HEK293 (cell line): ENCODE results near the gene MRGPRX4.
"Not testable (repeated sequence)": the region's sequence is repeated elsewhere in the genome, so short reads cannot be mapped to it uniquely, and the experiment has no call there.

Source experiments
- CTCF ChIA-PET: fragments of 350-600 bp; formaldehyde crosslinking; extraction: SDS; loops from one replicate; lab custom pipeline; 2021; ENCODE audit warnings: antibody characterized with exemption; lab: Yijun Ruan, JAX
- POLR2A ChIA-PET: fragments of 300-600 bp; formaldehyde crosslinking; extraction: SDS; loops from one replicate; lab custom pipeline; 2020; ENCODE audit warnings: antibody characterized with exemption, inconsistent platforms; lab: Yijun Ruan, JAX
- H3K27ac ChIP-seq: fragments of 200-500 bp; sonication (Bioruptor generic); 2 replicates; pipeline ENCODE4 v1.5.1; 2014; ENCODE audit warnings: low read depth, low read length, control low read depth, inconsistent platforms; ENCODE audit errors: extremely low read depth
- H3K36me3 ChIP-seq, 2 experiments: fragments of 200-500 bp in 1 of 2; sonication (Bioruptor generic) in 1 of 2; 1 replicate in 1 of 2; 2 replicates in 1 of 2; pipeline ENCODE4 v1.5.1; 2014 to 2017; ENCODE audit warnings: inconsistent platforms in 2 of 2, low read length in 2 of 2; ENCODE audit not compliant: control insufficient read depth in 2 of 2, insufficient read depth in 1 of 2
- H3K4me1 ChIP-seq: fragments of 200-500 bp; sonication (Bioruptor generic); 2 replicates; pipeline ENCODE4 v1.5.1; 2014; ENCODE audit warnings: mild to moderate bottlenecking, low read length, inconsistent platforms; ENCODE audit not compliant: control insufficient read depth, insufficient read depth
- H3K4me3 ChIP-seq: 2 replicates; pipeline ENCODE4 v1.5.1; 2011; ENCODE audit warnings: low read depth, mild to moderate bottlenecking, control low read depth, low read length, moderate library complexity
- H3K9me3 ChIP-seq: fragments of 200-500 bp; sonication (Bioruptor generic); 2 replicates; pipeline ENCODE4 v1.5.1; 2014; ENCODE audit warnings: low read depth, low read length, inconsistent platforms; ENCODE audit not compliant: control insufficient read depth, insufficient read depth
- BCL11A ChIP-seq: fragments of 450-650 bp; formaldehyde crosslinking; IDR thresholded peaks from 2 replicates; pipeline ENCODE4 v1.5.1; 2016; ENCODE audit warnings: low read depth, missing biosample characterization, missing genetic modification characterization
- EGR2 ChIP-seq: fragments of 450-650 bp; formaldehyde crosslinking; IDR thresholded peaks from 2 replicates; pipeline ENCODE4 v1.5.1; 2016; ENCODE audit warnings: low read depth, missing biosample characterization, missing genetic modification characterization
- PRDM2 ChIP-seq: fragments of 450-650 bp; formaldehyde crosslinking; IDR thresholded peaks from 2 replicates; pipeline ENCODE4 v1.5.1; 2016; ENCODE audit warnings: missing biosample characterization, missing genetic modification characterization, borderline replicate concordance
- SETDB1 ChIP-seq: IDR thresholded peaks from one replicate; pipeline ENCODE4 v1.6.1; 2017; ENCODE audit warnings: mild to moderate bottlenecking, low read length, moderate library complexity, mixed read lengths; ENCODE audit not compliant: insufficient read length
- ZNF121 ChIP-seq: fragments of 450-650 bp; formaldehyde crosslinking; IDR thresholded peaks from 2 replicates; pipeline ENCODE4 v1.5.1; 2016; ENCODE audit warnings: missing biosample characterization, missing genetic modification characterization
- ZNF223 ChIP-seq: fragments of 450-650 bp; formaldehyde crosslinking; IDR thresholded peaks from 2 replicates; pipeline ENCODE4 v1.5.1; 2016; ENCODE audit warnings: missing biosample characterization, missing genetic modification characterization
- ZNF23 ChIP-seq: fragments of 450-650 bp; formaldehyde crosslinking; IDR thresholded peaks from 2 replicates; pipeline ENCODE4 v1.5.1; 2016; ENCODE audit warnings: missing biosample characterization, missing genetic modification characterization, borderline replicate concordance
- ZNF426 ChIP-seq: fragments of 450-650 bp; formaldehyde crosslinking; IDR thresholded peaks from 2 replicates; pipeline ENCODE4 v1.5.1; 2017; ENCODE audit warnings: missing biosample characterization, missing genetic modification characterization, mild to moderate bottlenecking, inconsistent platforms, moderate library complexity
- ZNF654 ChIP-seq: fragments of 450-650 bp; formaldehyde crosslinking; IDR thresholded peaks from 2 replicates; pipeline ENCODE4 v1.5.1; 2016; ENCODE audit warnings: low read depth, missing biosample characterization, missing genetic modification characterization
- ZNF677 ChIP-seq: fragments of 450-650 bp; IDR thresholded peaks from 2 replicates; pipeline ENCODE4 v1.5.0; 2018; ENCODE audit warnings: missing biosample characterization, mild to moderate bottlenecking, missing genetic modification characterization, moderate library complexity
- ZSCAN5A ChIP-seq: fragments of 450-650 bp; formaldehyde crosslinking; IDR thresholded peaks from 2 replicates; pipeline ENCODE4 v1.5.1; 2016; ENCODE audit warnings: missing biosample characterization, missing genetic modification characterization
- TF ChIP-seq, protein P1 (sequence below): fragments of 450-650 bp; formaldehyde crosslinking; IDR thresholded peaks from 2 replicates; pipeline ENCODE4 v1.5.1; 2016; ENCODE audit warnings: missing biosample characterization, missing genetic modification characterization

Gene MRGPRX4

DNA sequence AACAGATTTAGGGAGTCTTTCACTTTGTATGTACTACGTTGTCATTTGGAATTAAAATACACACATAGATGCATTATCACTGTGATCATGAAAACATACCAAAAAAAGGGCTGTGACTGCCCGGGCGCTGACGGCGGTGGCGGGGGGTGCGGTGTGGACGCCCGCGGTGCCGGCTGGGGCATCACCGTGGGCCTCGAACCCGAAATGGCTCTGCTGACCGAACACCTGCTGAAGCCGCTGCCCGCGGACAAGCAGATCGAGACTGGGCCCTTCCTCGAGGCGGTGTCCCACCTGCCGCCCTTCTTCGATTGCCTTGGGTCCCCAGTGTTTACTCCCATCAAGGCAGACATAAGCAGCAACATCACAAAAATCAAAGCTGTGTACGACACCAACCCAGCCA is 16.2 kb downstream of the MRGPRX4 start:
- TF ChIP-seq ZNF426 (tag by site-specific recombination) = no peak
- no peak for TF ChIP-seq ZNF223 (tag by site-specific recombination)
- no peak for TF ChIP-seq ZNF121 (tag by site-specific recombination)
- no peak for TF ChIP-seq PRDM2 (tag by site-specific recombination)
- no peak for TF ChIP-seq ZNF654 (tag by site-specific recombination)
- TF ChIP-seq ZNF677 = no peak
- no peak for TF ChIP-seq EGR2 (tag by site-specific recombination)
- TF ChIP-seq SETDB1 = no peak
- no peak for TF ChIP-seq BCL11A (tag by site-specific recombination)
- no peak for TF ChIP-seq ZSCAN5A (tag by site-specific recombination)
- TF ChIP-seq ZNF23 = no peak
- TF ChIP-seq, protein P1, sequence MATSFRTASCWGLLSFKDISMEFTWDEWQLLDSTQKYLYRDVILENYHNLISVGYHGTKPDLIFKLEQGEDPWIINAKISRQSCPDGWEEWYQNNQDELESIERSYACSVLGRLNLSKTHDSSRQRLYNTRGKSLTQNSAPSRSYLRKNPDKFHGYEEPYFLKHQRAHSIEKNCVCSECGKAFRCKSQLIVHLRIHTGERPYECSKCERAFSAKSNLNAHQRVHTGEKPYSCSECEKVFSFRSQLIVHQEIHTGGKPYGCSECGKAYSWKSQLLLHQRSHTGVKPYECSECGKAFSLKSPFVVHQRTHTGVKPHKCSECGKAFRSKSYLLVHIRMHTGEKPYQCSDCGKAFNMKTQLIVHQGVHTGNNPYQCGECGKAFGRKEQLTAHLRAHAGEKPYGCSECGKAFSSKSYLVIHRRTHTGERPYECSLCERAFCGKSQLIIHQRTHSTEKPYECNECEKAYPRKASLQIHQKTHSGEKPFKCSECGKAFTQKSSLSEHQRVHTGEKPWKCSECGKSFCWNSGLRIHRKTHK (tag by site-specific recombination) = no peak
- Histone ChIP-seq H3K27ac (no peak overlapping the region), H3K9me3 (no peaks in the 10 kb centered on the region), H3K36me3 (no peaks in the 10 kb centered on the region), H3K4me3 (no peak overlapping the region), H3K4me1 (no peaks in the 10 kb centered on the region)
- ChIA-PET POLR2A (no interaction called here), CTCF (interaction anchor here (0.6 to 2.1 kb wide), 3 partner anchors 36 to 73 kb away, joined by 3 to 9 read pairs (median 4); no protein-coding TSS in a partner anchor)

GRCh38 chr11:18189476-18190245 is 17.0 kb downstream of the MRGPRX4 start:
- H3K27ac ChIP-seq = not testable (repeated sequence)

More at GRCh38 chr11:18189476-18190245, 17.0 kb downstream of the MRGPRX4 start:
- CTCF ChIA-PET = interaction anchor here (0.6 kb wide), 1 partner anchor 71 kb away, joined by 4 read pairs; no protein-coding TSS in a partner anchor
- H3K36me3 ChIP-seq, H3K4me1 ChIP-seq, H3K9me3 ChIP-seq, POLR2A ChIA-PET, H3K4me3 ChIP-seq: not testable (repeated sequence)
